Measurements from ENCODE around the gene CD300LD. TPM values are rescaled to one million over a fixed set of nuclear protein-coding genes. Genes with fewer than 3 reads are reported as not detected.
"Not testable (repeated sequence)": the region's sequence is repeated elsewhere in the genome, so short reads cannot be mapped to it uniquely, and the experiment has no call there.

CD300LD gene
- total RNA-seq, 2 donors from 2014 or later: not detected

DNA sequence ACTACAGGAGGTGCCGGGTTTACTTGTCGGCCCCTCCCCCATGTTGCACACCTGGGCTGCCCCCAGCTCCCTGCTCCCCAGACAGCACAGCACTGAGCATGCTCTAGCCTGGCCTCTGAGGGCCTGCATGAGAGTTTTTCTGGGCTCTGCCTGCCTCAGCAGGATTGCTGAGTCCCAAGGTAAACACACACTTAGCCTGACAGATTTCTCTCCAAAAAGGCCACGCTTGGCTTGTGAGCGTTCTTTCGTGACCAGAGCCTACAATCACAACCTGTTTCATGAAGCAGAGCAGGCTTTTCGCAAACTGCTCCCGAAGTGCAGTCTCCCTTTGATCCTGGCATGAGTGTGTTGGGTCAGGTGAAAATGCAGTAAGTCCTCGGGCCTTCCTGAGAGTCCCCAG, 41.2 kb upstream of the CD300LD start:
- TF ChIP-seq, protein P1, sequence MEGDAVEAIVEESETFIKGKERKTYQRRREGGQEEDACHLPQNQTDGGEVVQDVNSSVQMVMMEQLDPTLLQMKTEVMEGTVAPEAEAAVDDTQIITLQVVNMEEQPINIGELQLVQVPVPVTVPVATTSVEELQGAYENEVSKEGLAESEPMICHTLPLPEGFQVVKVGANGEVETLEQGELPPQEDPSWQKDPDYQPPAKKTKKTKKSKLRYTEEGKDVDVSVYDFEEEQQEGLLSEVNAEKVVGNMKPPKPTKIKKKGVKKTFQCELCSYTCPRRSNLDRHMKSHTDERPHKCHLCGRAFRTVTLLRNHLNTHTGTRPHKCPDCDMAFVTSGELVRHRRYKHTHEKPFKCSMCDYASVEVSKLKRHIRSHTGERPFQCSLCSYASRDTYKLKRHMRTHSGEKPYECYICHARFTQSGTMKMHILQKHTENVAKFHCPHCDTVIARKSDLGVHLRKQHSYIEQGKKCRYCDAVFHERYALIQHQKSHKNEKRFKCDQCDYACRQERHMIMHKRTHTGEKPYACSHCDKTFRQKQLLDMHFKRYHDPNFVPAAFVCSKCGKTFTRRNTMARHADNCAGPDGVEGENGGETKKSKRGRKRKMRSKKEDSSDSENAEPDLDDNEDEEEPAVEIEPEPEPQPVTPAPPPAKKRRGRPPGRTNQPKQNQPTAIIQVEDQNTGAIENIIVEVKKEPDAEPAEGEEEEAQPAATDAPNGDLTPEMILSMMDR (conservative IDR thresholded peaks at IDR 0.05): no peak
- Mint-ChIP-seq H3K27me3 (ENCODE audit: insufficient read depth) (peaks cover 2% of the 10 kb centered on the region), H3K27ac (peak overlapping the region; percentile 77), H3K9me3 (peaks cover 8% of the 10 kb centered on the region), H3K4me1 (peaks cover 54% of the 10 kb centered on the region), H3K4me3 (no peak overlapping the region), H3K36me3 (ENCODE audit: low read depth) (peaks cover 8% of the 10 kb centered on the region)
- Histone ChIP-seq H3K9ac (ENCODE audit: extremely low read depth, low read length, poor library complexity, severe bottlenecking) (no peak overlapping the region), H3K36me3 (ENCODE audit: control insufficient read depth, insufficient read depth, low read length) (peaks cover 9% of the 10 kb centered on the region), H3K27ac (ENCODE audit: low read depth, low read length) (no peak overlapping the region), H3K4me1 (ENCODE audit: control insufficient read depth, insufficient read depth, low read length) (no peaks in the 10 kb centered on the region), H3K9me3 (ENCODE audit: control insufficient read depth, low read length) (peaks cover 8% of the 10 kb centered on the region), H3K27me3 (ENCODE audit: control insufficient read depth, insufficient read depth, low read length, poor library complexity, severe bottlenecking) (no peaks in the 10 kb centered on the region), H3K4me3 (ENCODE audit: low read length) (no peak overlapping the region)
- 91% methylated on average over 6 to 8 of the region's 8 CpGs for WGBS, 2 experiments (ENCODE audit: insufficient coverage in 1 of 2, insufficient read length in 1 of 2)
- no peak for DNase-seq

GRCh38 chr17:74632617-74633016, 40.5 kb upstream of the CD300LD start:
- no peak for DNase-seq
- peaks cover 6% of the 10 kb centered on the region for H3K27me3 Mint-ChIP-seq (ENCODE audit: insufficient read depth)
- WGBS, 2 experiments (ENCODE audit: insufficient coverage in 1 of 2, insufficient read length in 1 of 2): 85 to 94% methylated on average over 7 to 9 of the region's 9 CpGs
- peaks cover 10% of the 10 kb centered on the region for H3K9me3 Mint-ChIP-seq
- Histone ChIP-seq H3K27ac (ENCODE audit: low read depth, low read length) (no peak overlapping the region), H3K9me3 (ENCODE audit: control insufficient read depth, low read length) (peaks cover 8% of the 10 kb centered on the region), H3K36me3 (ENCODE audit: control insufficient read depth, insufficient read depth, low read length) (peaks cover 9% of the 10 kb centered on the region), H3K4me3 (ENCODE audit: low read length) (no peak overlapping the region), H3K9ac (ENCODE audit: extremely low read depth, low read length, poor library complexity, severe bottlenecking) (no peak overlapping the region), H3K4me1 (ENCODE audit: control insufficient read depth, insufficient read depth, low read length) (no peaks in the 10 kb centered on the region), H3K27me3 (ENCODE audit: control insufficient read depth, insufficient read depth, low read length, poor library complexity, severe bottlenecking) (no peaks in the 10 kb centered on the region)
- peaks cover 8% of the 10 kb centered on the region for H3K36me3 Mint-ChIP-seq (ENCODE audit: low read depth)
- no peak overlapping the region for H3K27ac Mint-ChIP-seq
- TF ChIP-seq, protein P1 (conservative IDR thresholded peaks at IDR 0.05): no peak
- no peak overlapping the region for H3K4me3 Mint-ChIP-seq
- H3K4me1 Mint-ChIP-seq: peaks cover 47% of the 10 kb centered on the region

- peaks cover 6% of the 10 kb centered on the region for H3K27me3 Mint-ChIP-seq (ENCODE audit: insufficient read depth)
- Histone ChIP-seq H3K27ac (ENCODE audit: low read depth, low read length) (no peak overlapping the region), H3K4me3 (ENCODE audit: low read length) (no peak overlapping the region), H3K27me3 (ENCODE audit: control insufficient read depth, insufficient read depth, low read length, poor library complexity, severe bottlenecking) (no peaks in the 10 kb centered on the region), H3K4me1 (ENCODE audit: control insufficient read depth, insufficient read depth, low read length) (no peaks in the 10 kb centered on the region), H3K9ac (ENCODE audit: extremely low read depth, low read length, poor library complexity, severe bottlenecking) (no peak overlapping the region), H3K36me3 (ENCODE audit: control insufficient read depth, insufficient read depth, low read length) (peaks cover 9% of the 10 kb centered on the region), H3K9me3 (ENCODE audit: control insufficient read depth, low read length) (peaks cover 16% of the 10 kb centered on the region)
- H3K9me3 Mint-ChIP-seq: peaks cover 13% of the 10 kb centered on the region
- peaks cover 43% of the 10 kb centered on the region for H3K4me1 Mint-ChIP-seq
- DNase-seq: peak; percentile 64
- H3K4me3 Mint-ChIP-seq: no peak overlapping the region
- H3K27ac Mint-ChIP-seq: peak overlapping the region; percentile 69
- WGBS, 2 experiments (ENCODE audit: insufficient coverage in 1 of 2, insufficient read length in 1 of 2): 58 to 70% methylated on average over 12 to 13 of the region's 14 CpGs
- peaks cover 12% of the 10 kb centered on the region for H3K36me3 Mint-ChIP-seq (ENCODE audit: low read depth)
- TF ChIP-seq, protein P1 (conservative IDR thresholded peaks at IDR 0.05): no peak
Measured at GRCh38 chr17:74631468-74632450, 39.7 kb upstream of the CD300LD start.

DNA sequence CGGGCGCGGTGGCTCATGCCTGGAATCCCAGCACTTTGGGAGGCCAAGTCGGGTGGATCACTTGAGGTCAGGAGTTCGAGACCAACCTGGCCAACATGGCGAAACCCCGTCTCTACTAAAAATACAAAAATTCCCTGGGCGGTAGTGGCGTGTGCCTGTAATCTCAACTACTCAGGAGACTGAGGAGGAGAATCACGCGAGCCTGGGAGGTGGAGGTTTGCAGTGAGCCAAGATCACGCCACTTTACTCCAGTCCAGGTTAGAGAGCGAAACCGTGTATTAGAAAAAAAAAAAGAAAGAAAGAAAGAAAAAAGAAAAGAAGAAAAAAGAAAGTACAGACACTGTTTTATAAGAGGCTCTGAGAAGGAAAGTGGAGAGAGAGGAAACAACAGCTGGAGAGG, 38.2 kb upstream of the CD300LD start:
- H3K4me1 Mint-ChIP-seq: peaks cover 30% of the 10 kb centered on the region
- H3K9ac ChIP-seq (ENCODE audit: extremely low read depth, low read length, poor library complexity, severe bottlenecking); H3K27ac Mint-ChIP-seq; H3K4me1 ChIP-seq (ENCODE audit: control insufficient read depth, insufficient read depth, low read length); H3K27ac ChIP-seq (ENCODE audit: low read depth, low read length); H3K4me3 ChIP-seq (ENCODE audit: low read length); H3K4me3 Mint-ChIP-seq; DNase-seq; H3K27me3 ChIP-seq (ENCODE audit: control insufficient read depth, insufficient read depth, low read length, poor library complexity, severe bottlenecking): not testable (repeated sequence)
- H3K36me3 ChIP-seq (ENCODE audit: control insufficient read depth, insufficient read depth, low read length): peaks cover 12% of the 10 kb centered on the region
- H3K27me3 Mint-ChIP-seq (ENCODE audit: insufficient read depth): peaks cover 17% of the 10 kb centered on the region
- 84 to 90% methylated on average over 10 to 14 of the region's 14 CpGs for WGBS, 2 experiments (ENCODE audit: insufficient coverage in 1 of 2, insufficient read length in 1 of 2)
- H3K9me3 ChIP-seq (ENCODE audit: control insufficient read depth, low read length): peaks cover 28% of the 10 kb centered on the region
- H3K36me3 Mint-ChIP-seq (ENCODE audit: low read depth): peaks cover 20% of the 10 kb centered on the region
- peaks cover 19% of the 10 kb centered on the region for H3K9me3 Mint-ChIP-seq
